ENCODE results near the gene SPEG.

Gene SPEG

DNA sequence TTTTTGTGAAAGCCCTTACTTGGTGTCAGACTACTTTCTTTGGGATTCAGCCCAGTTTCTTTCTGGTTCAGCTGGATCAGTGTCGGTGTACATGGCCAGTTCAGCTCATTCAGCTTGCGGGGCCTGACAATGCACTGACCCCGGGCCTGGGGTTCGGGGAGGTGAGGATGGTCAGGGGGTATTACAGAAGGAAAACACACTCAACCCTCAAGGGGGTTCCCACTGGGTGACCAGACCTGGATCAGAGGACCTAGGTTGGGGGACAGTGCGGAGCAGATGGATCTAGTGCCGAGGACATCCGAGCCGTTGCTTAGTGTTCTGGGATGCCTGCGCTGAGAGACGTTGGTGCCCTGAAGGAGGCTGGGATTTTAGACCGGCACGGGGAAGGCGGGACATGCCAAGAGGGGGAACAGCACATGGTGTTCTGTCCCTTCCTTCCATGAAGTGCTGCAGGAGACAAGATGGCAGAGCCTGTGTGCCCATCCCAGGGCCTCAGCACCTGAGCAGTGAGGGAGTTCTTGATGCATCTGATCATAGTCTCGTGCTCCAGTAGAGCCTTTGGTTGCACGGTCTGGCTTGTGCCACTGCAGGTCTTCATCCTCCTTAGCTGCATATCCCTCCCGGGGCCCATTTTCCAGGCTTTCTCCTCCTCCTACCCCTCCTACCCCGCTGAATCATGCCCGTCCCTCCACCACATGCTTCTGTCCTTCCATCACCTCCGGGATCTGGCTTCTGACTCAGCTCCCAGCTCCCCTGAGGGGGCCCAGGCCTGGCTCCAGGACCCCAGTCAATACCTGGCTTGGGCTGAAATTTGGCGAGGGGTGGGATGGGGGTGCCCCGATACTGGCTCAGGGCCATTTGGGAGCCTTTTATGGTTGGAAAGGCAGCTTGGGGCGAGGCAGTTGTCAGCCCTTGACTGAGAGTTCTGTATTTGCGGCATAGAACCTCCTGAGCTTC is 18.0 kb downstream of the SPEG start:
- peak; percentile 81 for DNase-seq (ENCODE audit: low read depth)
- no peak for TF ChIP-seq CTCF (IDR thresholded peaks at IDR 0.05; ENCODE audit: control insufficient read depth, insufficient read depth, low read depth, low read length, missing control alignments)
- no peak overlapping the region for H3K4me3 ChIP-seq (ENCODE audit: control insufficient read depth, low read depth, low read length)

- no peak overlapping the region for H3K4me3 ChIP-seq (ENCODE audit: control insufficient read depth, low read depth, low read length)
- peak; percentile 73 for DNase-seq (ENCODE audit: low read depth)
- TF ChIP-seq CTCF (IDR thresholded peaks at IDR 0.05; ENCODE audit: control insufficient read depth, insufficient read depth, low read depth, low read length, missing control alignments), result no peak
These were observed 19.3 kb downstream of the SPEG start for GRCh38 chr2:219453671-219454590.

DNA sequence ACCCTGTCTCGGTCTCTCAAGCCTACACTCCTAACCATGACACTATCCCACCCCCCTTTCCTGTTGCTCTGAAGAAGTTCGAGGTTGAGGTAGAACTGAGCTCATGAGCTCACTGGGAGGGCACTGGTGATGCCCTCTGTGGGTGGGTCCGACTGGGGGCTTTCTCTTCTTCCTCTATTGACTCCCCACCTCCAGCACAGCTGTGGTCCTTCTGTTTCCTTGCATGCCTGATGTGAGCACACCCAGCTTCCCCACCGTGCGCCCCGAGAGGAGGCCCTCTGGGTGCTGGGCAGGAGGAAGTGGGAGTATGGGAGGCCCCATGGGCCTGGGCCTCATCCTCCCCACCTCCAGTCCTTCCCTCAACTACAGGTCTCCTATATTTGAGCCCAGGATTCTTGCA is 20.9 kb downstream of the SPEG start:
- TF ChIP-seq CTCF (IDR thresholded peaks at IDR 0.05; ENCODE audit: control insufficient read depth, insufficient read depth, low read depth, low read length, missing control alignments), result no peak
- H3K4me3 ChIP-seq (ENCODE audit: control insufficient read depth, low read depth, low read length), result no peak overlapping the region
- DNase-seq (ENCODE audit: low read depth), result no peak

DNA sequence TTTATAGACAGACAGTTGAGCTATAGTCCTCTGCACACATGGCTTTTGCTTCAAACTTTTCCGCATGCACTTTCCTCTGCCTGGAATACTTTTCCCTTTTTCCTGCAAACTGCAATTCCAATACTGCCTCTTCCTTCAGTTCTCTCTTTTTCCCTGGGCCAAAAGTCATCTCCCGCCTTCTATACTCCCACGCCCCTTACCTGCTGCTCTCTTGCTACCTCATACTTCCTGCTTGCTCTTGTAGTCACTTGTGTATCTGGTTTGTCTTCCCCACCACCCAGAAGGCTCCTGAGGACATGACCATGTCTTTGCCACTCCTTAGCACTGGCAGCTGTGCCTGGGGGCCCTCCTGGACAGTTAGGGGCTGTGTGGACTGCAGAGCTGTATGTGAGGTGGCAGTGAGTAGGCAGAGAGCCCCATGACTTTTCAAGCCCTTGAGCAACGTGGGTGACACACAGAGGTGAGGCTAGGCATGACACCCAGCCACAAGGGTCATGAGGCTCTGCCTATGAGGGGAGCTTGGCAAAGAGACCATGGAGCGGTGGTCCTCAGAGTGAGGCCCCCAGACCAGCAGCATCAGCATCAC is 23.2 kb downstream of the SPEG start:
- no peak overlapping the region for H3K4me3 ChIP-seq (ENCODE audit: control insufficient read depth, low read depth, low read length)
- no peak for TF ChIP-seq CTCF (IDR thresholded peaks at IDR 0.05; ENCODE audit: control insufficient read depth, insufficient read depth, low read depth, low read length, missing control alignments)
- DNase-seq (ENCODE audit: low read depth), result no peak

DNA sequence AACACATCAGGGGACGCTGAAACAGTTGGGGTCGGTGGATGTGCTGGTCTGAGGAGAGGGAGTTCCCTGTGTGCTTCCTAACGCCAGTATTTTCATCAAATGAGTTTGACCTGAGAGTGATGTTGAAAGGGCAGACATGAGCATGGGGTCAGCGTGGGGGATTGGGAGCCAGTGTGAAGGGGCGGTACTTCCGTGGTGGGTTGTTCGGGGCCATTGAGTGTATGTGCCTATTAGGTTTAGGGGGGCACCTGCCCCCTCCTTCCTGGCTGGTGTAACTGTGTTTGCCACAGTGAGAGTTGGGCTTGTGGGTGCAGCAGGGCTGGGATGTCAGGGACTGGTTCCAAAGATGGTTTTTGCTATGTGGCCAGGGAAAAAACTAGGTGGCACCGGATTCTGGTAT is 24.4 kb downstream of the SPEG start:
- no peak overlapping the region for H3K4me3 ChIP-seq (ENCODE audit: control insufficient read depth, low read depth, low read length)
- TF ChIP-seq CTCF (IDR thresholded peaks at IDR 0.05; ENCODE audit: control insufficient read depth, insufficient read depth, low read depth, low read length, missing control alignments), result no peak
- no peak for DNase-seq (ENCODE audit: low read depth)

All from AG09309 (cell line).